Heart right ventricle (tissue), 16 donors: ENCODE results near the gene TC2N. TPM values are rescaled to one million over a fixed set of nuclear protein-coding genes. Genes with fewer than 3 reads are reported as not detected.
A peak's percentile ranks its signal among the peaks of the same experiment; 100 is the strongest.

ENCODE experiments used
- ATAC-seq, 8 donors: fragments of 200-7000 bp; cut with Tn5 transposase; one replicate each; pipeline ENCODE4 v1.9.1; 2020; ENCODE audit warnings: mild to moderate bottlenecking in 8 of 8, moderate library complexity in 8 of 8, moderate number of reproducible peaks in 1 of 8
- DNase-seq, 2 donors: peaks; one replicate each; pipeline ENCODE4 v3.0.0-alpha.2; 2020
- H3K27ac ChIP-seq, 10 donors: fragments of 200-600 bp; sonication (generic) in 2 of 10; one replicate each; pipeline versions ENCODE4 v1.5.0 to v1.8.0; 2020 to 2022; ENCODE audit warnings: mild to moderate bottlenecking in 3 of 10
- H3K27me3 ChIP-seq, 7 donors: fragments of 200-600 bp; one replicate each; pipeline ENCODE4 v1.8.0; 2021 to 2022; ENCODE audit warnings: mild to moderate bottlenecking in 2 of 7
- H3K36me3 ChIP-seq, 9 donors: fragments of 200-600 bp; sonication (generic) in 1 of 9; one replicate each; pipeline versions ENCODE4 v1.5.0 to v1.8.0; 2020 to 2022; ENCODE audit warnings: mild to moderate bottlenecking in 2 of 9
- H3K4me1 ChIP-seq, 9 donors: fragments of 200-600 bp; sonication (generic) in 1 of 9; one replicate each; pipeline versions ENCODE4 v1.5.0 to v1.8.0; 2020 to 2022; ENCODE audit warnings: mild to moderate bottlenecking in 4 of 9
- H3K4me3 ChIP-seq, 10 donors: fragments of 200-600 bp; sonication (generic) in 2 of 10; one replicate each; pipeline versions ENCODE4 v1.5.0 to v1.8.0; 2020 to 2022; ENCODE audit warnings: mild to moderate bottlenecking in 7 of 10, moderate library complexity in 2 of 10
- H3K9me3 ChIP-seq, 11 donors: fragments of 200-600 bp in 10 of 11; sonication (generic) in 2 of 11; one replicate each; pipeline versions ENCODE4 v1.5.0 to v1.8.0; 2013 to 2022; ENCODE audit warnings: mild to moderate bottlenecking in 2 of 11, control low read depth in 1 of 11, moderate library complexity in 1 of 11
- WGBS, 2 donors: extraction: QIAGEN DNeasy Blood & Tissue Kit; methylation state at CpG; one replicate each; pipeline ENCODE4 v1.1.7; 2013; ENCODE audit warnings: inconsistent platforms in 1 of 2; 5-methylcytosine and 5-hydroxymethylcytosine counted together
- intact Hi-C, 10 donors: fragments of 100-400 bp; cut with DNase I; formaldehyde crosslinking; loops; one replicate each; pipeline versions ENCODE4 v1.11.1 to v1.14.2; 2022
- polyA plus RNA-seq, 2 donors: library from polyadenylated mRNA; stranded (reverse); fragments of 200-250 nt; gene quantifications; one replicate each; pipeline ENCODE4 v1.2.3, GENCODE V29; 2013
- total RNA-seq, 10 donors: library from RNA; stranded (reverse); fragmentation: NEBNext Ultra II Directional in 3 of 10; extraction: Animal tissue kit (Norgen Biotek cat#: 25700) in 3 of 10; gene quantifications; one replicate each; pipeline versions ENCODE4 v1.2.1 to v1.2.4, GENCODE V29; 2021 to 2023
- TF ChIP-seq, protein P1 (sequence below), 9 donors: fragments of 200-600 bp; sonication (generic) in 2 of 9; IDR thresholded peaks; one replicate each; pipeline versions ENCODE4 v1.5.0 to v1.8.0; 2021 to 2022; ENCODE audit warnings: antibody characterized with exemption in 9 of 9, mild to moderate bottlenecking in 5 of 9, moderate library complexity in 1 of 9
- donor health status: Arrhythmogenic right ventricular cardiomyopathy.
- donor health status: ischemic (EF 13 %, LVEDD 7.1; RV severe dilation, severe dysfunction).
- donor health status: healthy with polysubstance abuse.
- donor health status: DM: no; HTN: yes; CAD: no.
- donor health status: DM: no; HTN: no; CAD: no.
- donor health status: ischemic (EF 25% LVEDD 6.9; RV normal size, moderate dysfunction).
- donor health status: ischemic (EF 25% LVEDD 5.7; RV mildly dilated, moderate dysfunction).
- donor health status: healthy.
- donor health status: DM: yes; HTN: yes; CAD: no.
- donor health status: Ischemic cardiomyopathy.
- donor health status: ischemic (EF 35%, LVEDD 5.7; RV mildly dilated, moderate dysfunction).
- donor health status: nonischemic (EF 11% LVEDD 7.7; RV severe dilation, severe dysfunction).
- donor health status: DM: yes; HTN: yes; CAD: no.
- donor health status: PGD.
- donor health status: ischemic (EF 29% LVEDD 5.4; RV normal size, mild dysfunction).
- donor health status: nonischemic (EF 23%, LVEDD 6.1; RV moderate dilation, normal function).

Gene TC2N
- total and polyA plus RNA-seq, 12 donors = 1.8 to 12.4 (median 3.8) TPM

DNA sequence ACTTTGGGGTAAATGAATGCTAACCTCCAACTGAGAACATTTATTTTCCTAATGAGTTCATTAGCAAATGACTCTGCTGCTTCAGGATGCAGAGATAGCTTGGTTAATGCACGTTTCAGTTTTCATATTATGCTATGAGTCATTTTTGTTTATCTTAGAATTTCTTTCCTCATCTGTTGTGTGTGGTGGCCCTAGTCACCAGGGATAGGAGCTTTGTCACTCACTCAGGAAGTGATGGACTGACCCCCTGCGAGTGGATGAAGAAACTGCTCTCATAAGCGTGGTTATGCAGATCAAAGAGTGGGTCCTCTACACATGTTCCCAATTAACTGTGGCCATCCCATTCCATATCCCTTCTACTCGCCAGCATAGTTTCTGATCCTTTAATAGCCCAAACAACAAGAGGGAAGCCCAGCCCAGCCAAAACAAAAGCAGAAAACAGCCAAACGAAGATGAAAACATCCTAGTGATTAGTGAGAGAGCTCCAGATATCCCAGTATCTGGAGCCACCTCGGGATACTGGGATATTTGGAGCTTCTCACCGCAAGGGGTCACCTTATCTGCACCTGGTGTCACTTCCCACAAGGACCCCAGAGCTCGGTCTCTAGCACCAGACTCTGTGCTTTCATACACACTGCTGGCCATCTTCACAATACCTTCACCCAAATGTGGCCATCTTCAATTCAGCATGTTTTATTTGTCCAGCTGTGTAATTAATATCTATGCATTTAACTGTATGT, 8.6 kb downstream of the TC2N start:
- Histone ChIP-seq H3K4me1 (peaks cover 0 to 39% (median 5%) of the 10 kb centered on the region in 9 donors), H3K9me3 (no peaks in the 10 kb centered on the region), H3K4me3 (no peak overlapping the region), H3K36me3 (peaks cover 0 to 3% (median 0%) of the 10 kb centered on the region in 9 donors), H3K27me3 (peaks cover 0 to 5% (median 0%) of the 10 kb centered on the region in 7 donors), H3K27ac (no peak overlapping the region)
- TF ChIP-seq, protein P1, sequence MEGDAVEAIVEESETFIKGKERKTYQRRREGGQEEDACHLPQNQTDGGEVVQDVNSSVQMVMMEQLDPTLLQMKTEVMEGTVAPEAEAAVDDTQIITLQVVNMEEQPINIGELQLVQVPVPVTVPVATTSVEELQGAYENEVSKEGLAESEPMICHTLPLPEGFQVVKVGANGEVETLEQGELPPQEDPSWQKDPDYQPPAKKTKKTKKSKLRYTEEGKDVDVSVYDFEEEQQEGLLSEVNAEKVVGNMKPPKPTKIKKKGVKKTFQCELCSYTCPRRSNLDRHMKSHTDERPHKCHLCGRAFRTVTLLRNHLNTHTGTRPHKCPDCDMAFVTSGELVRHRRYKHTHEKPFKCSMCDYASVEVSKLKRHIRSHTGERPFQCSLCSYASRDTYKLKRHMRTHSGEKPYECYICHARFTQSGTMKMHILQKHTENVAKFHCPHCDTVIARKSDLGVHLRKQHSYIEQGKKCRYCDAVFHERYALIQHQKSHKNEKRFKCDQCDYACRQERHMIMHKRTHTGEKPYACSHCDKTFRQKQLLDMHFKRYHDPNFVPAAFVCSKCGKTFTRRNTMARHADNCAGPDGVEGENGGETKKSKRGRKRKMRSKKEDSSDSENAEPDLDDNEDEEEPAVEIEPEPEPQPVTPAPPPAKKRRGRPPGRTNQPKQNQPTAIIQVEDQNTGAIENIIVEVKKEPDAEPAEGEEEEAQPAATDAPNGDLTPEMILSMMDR (IDR thresholded peaks at IDR 0.05) = no peak
- DNase-seq (no peak), ATAC-seq (peak in 4 of 8 donors; percentile 23 to 51 (median 36))
- intact Hi-C loops = no loop called here
- WGBS, 2 donors = 19% methylated on average over 8 of the region's 8 CpGs

DNA sequence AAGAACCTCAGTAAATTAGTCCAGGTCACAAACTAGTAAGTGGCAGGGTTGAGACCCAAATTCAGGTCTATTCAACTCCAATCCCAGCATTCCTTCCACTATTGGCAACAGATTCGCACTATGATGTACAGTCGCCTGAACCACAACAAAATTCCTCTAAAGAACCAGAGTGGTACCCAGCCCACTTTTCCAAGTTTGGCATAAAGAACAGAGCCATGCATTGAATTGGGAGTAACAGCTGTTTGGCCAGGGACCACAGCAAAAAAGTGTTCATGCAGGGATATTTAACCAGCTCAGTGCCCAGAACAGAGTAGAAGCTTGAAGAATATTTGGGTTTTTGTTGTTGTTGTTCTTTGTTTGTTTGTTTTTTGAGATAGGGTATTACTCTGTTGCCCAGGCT, 9.7 kb downstream of the TC2N start:
- H3K27ac ChIP-seq = no peak overlapping the region
- TF ChIP-seq, protein P1 (IDR thresholded peaks at IDR 0.05) = no peak
- H3K27me3 ChIP-seq = peaks cover 0 to 5% (median 0%) of the 10 kb centered on the region in 7 donors
- H3K36me3 ChIP-seq = peaks cover 0 to 3% (median 0%) of the 10 kb centered on the region in 9 donors
- ATAC-seq (no peak), DNase-seq (no peak)
- no peak overlapping the region for H3K4me3 ChIP-seq
- peaks cover 0 to 39% (median 5%) of the 10 kb centered on the region in 9 donors for H3K4me1 ChIP-seq
- 95 to 97% methylated on average over 2 of the region's 2 CpGs for WGBS, 2 donors
- intact Hi-C loops = no loop called here
- H3K9me3 ChIP-seq = no peaks in the 10 kb centered on the region

DNA sequence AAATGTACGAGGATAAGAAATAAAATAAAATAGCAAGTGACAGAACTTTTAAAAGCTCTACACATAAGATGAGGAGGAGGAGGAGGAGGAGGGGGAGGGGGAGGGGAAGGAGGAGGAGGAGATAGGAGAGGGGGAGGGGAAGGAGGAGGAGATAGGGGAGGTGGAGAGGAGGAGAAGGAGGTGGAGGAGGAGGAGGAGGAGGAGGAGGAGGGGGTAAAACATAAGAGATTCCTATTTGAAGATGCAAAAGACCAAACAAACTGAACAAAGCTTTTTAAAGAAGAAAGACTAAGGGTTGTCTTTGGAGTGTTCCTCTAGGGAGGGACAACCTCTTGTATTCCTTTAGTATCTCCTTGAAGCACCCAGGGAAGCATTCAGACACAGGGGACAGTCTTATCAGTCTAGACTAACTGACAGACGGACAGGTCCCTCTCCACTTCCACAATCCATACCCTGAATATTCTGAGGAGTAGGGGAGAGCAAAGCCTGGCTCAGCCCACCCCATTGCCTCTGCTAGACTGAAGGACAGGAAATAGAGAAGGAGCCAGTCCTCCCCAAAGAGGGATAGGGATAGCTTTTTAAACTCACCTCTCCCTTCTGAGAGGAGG, 12.9 kb downstream of the TC2N start:
- DNase-seq = no peak
- H3K36me3 ChIP-seq = no peaks in the 10 kb centered on the region
- H3K4me1 ChIP-seq = peaks cover 0 to 24% (median 5%) of the 10 kb centered on the region in 9 donors
- H3K4me3 ChIP-seq = no peak overlapping the region
- no peaks in the 10 kb centered on the region for H3K9me3 ChIP-seq
- ATAC-seq = no peak
- peaks cover 0 to 3% (median 0%) of the 10 kb centered on the region in 7 donors for H3K27me3 ChIP-seq
- peak overlapping the region in 3 of 10 donors; percentile 35 to 71 (median 49) for H3K27ac ChIP-seq
- TF ChIP-seq, protein P1 (IDR thresholded peaks at IDR 0.05) = no peak
- intact Hi-C loops = no loop called here
- 46 to 48% methylated on average over 2 of the region's 2 CpGs for WGBS, 2 donors

DNA sequence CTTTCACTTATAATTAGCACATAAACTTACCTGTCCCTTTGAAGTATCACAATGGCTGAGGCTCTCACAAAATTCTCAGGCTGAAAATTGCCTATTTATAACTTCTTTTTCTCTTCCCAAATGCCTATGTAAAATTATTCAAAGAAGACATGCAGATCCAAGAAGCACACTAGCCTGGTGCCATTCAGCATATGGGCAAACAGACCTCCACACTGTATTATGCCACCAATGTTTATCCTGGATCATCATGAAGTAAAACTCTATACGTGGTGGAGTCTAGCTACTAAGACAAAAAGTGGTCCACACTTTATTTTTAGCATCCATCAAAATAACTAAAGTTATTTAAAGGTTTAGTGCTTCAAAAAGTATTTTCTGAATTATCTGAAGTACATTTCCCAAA, 15.8 kb downstream of the TC2N start:
- TF ChIP-seq, protein P1 (IDR thresholded peaks at IDR 0.05) = no peak
- 36 to 39% methylated on average over 1 of the region's 1 CpG for WGBS, 2 donors
- H3K4me1 ChIP-seq = peaks cover 0 to 21% (median 5%) of the 10 kb centered on the region in 9 donors
- H3K27me3 ChIP-seq = peaks cover 0 to 10% (median 0%) of the 10 kb centered on the region in 7 donors
- H3K36me3 ChIP-seq = no peaks in the 10 kb centered on the region
- intact Hi-C loops = no loop called here
- DNase-seq (no peak), ATAC-seq (no peak)
- no peak overlapping the region for H3K4me3 ChIP-seq
- no peaks in the 10 kb centered on the region for H3K9me3 ChIP-seq
- H3K27ac ChIP-seq = no peak overlapping the region
